GM12865 (cell line): ENCODE results near the gene STIL.
"Not testable (repeated sequence)": the region's sequence is repeated elsewhere in the genome, so short reads cannot be mapped to it uniquely, and the experiment has no call there.

ENCODE experiments used
- DNase-seq: peaks from one replicate; pipeline ENCODE4 v3.0.0; 2010; ENCODE audit warnings: low read depth
- H3K4me3 ChIP-seq: 2 replicates; pipeline ENCODE4 v1.5.1; 2011; ENCODE audit warnings: mild to moderate bottlenecking, low read depth, low read length, control low read depth
- TF ChIP-seq, protein P1 (sequence below): IDR thresholded peaks from 2 replicates; pipeline ENCODE4 v1.5.1; 2011; ENCODE audit warnings: low read length, control low read depth, low read depth, inconsistent platforms; ENCODE audit not compliant: insufficient read depth; ENCODE audit errors: missing control alignments

Gene STIL

DNA sequence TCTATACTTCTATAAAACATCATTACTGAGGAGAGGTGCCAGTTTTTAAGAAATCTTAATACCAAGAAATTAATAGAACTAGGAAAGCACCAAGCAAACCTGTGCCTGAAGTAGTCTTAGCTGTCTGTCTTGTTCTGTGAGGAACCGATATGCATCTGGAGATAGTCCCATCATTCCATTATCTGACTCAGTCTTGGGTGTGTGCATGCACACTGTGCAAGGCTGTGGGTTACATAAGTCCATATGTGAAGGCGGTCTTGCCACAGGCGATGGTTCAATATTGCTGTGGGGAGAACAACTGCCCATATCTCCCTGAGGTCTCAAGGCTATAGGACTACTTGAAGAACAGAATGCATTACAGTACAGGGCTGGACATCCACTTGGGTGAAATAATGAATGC is 33.8 kb downstream of the STIL start:
- H3K4me3 ChIP-seq = no peak overlapping the region
- DNase-seq = no peak
- TF ChIP-seq, protein P1, sequence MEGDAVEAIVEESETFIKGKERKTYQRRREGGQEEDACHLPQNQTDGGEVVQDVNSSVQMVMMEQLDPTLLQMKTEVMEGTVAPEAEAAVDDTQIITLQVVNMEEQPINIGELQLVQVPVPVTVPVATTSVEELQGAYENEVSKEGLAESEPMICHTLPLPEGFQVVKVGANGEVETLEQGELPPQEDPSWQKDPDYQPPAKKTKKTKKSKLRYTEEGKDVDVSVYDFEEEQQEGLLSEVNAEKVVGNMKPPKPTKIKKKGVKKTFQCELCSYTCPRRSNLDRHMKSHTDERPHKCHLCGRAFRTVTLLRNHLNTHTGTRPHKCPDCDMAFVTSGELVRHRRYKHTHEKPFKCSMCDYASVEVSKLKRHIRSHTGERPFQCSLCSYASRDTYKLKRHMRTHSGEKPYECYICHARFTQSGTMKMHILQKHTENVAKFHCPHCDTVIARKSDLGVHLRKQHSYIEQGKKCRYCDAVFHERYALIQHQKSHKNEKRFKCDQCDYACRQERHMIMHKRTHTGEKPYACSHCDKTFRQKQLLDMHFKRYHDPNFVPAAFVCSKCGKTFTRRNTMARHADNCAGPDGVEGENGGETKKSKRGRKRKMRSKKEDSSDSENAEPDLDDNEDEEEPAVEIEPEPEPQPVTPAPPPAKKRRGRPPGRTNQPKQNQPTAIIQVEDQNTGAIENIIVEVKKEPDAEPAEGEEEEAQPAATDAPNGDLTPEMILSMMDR = no peak

DNA sequence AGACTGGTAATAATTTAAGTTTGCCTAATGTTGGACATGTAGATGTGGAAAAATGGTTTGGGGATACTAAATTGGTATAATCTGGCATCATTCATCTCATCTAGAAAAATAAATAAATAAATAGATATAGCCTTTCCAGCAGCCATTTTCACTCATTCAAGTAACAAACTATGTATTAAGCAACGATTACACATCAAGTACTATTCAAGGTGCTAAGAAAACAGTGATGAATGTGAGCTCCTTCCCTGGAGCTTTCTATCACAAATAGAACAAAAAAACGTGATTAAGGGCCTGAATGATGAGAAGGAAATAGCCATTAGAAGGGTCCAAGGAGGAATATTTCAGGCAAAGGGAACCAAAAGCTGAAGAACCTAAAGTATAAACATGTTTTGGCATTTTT is 37.1 kb downstream of the STIL start:
- no peak overlapping the region for H3K4me3 ChIP-seq
- DNase-seq = no peak
- TF ChIP-seq, protein P1 = no peak

DNA sequence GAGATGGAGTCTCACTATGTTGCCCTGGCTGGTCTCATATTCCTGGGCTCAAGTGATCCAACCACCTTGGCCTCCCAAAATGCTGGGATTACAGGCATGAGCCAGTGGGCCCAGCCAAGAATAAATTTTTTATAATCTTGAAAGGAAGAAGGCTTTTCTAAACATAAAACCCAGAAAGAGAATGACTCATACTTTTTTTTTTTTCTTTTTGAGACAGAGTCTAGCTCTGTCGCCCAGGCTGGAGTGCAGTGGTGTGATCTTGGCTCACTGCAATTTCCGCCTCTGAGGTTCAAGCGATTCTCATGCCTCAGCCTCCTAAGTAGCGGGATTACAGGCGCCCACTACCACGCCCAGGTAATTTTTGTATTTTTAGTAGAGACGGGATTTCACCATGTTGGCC is 38.1 kb downstream of the STIL start:
- not testable (repeated sequence) for DNase-seq

DNA sequence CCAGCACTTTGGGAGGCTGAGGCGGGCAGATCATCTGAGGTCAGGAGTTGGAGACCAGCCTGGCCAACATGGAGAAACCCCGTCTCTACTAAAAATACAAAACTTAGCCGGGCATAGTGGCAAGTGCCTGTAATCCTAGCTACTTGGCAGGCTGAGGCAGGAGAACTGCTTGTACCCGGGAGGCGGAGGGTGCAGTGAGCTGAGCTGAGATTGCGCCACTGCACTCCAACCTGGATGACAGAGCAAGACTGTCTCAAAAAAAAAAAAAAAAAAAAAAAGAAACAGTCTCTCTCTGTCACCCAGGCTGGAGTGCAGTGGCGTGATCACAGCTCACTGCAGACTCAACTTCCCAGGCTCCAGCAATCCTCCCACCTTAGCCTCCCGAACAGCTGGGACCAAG is 48.4 kb downstream of the STIL start:
- not testable (repeated sequence) for H3K4me3 ChIP-seq, DNase-seq

More for the DNA sequence above, 38.1 kb downstream of the STIL start:
- not testable (repeated sequence) for H3K4me3 ChIP-seq

DNA sequence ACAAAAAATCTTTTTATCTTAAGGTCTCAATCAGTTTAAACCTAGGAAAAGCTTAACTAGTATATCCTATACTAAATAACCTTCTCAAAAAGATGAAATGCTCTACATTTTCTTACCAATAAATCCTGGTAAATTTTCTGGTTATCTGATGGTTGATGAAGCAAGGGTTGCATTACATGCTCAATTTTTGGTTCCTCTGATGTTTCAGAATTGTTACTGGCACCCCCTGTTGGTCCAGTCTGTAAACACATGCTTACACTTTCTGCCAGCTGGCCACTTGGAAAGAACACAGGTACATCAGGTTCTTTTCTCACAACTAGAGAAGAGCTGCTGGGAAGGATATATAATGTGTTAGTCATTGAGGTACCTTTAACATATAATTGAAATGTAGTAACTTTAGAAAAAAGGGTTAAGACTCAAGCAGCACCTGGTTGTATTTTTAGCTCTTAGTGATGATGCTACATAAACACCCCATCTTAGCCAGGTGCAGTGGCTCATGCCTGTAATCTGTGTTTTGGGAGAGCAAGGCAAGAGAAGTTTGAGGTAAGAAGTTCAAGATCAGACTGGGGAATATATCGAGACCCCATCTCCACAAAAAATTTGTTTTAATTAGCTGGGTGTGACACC is 51.0 kb downstream of the STIL start:
- TF ChIP-seq, protein P1 = peak; percentile 58
- peak; percentile 56 for DNase-seq
- H3K4me3 ChIP-seq = no peak overlapping the region

DNA sequence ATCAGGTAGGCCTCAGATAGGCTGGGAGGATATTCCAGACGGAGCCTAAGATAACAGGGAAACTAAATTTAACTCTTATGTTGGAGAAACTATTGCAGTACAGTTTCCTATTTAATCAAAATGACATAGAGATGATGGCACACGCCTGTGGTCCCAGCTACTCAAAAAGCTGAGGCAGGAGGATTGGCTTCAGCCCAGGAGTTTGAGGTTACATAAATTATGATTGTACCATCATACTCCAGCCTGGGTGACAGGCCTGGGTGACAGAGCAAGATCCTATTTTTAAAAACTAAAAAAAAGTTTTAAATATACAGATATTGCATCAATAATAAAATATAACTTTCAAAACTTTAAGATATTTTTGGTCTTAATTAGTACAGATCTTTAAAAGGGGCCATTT is 56.7 kb downstream of the STIL start:
- H3K4me3 ChIP-seq = no peak overlapping the region
- TF ChIP-seq, protein P1 = no peak
- DNase-seq = no peak

DNA sequence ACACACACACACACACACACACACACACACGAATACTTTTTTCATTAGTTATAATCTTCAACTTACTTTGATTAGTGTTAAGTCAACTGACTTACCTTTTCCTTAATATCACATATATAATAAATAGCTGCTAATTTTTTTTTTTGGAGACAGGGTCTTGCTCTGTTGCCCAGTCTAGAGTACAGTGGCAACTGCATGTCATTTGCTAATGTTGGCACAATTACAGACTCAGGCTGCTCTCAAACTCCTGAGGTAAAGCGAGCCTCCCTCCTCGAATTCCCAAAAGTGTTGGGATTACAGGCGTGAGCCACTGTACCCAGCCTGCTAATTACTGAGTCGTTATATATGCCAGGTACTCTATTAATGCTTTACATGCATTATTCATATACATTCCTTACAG is 61.2 kb downstream of the STIL start:
- DNase-seq = no peak
- TF ChIP-seq, protein P1 = no peak
- H3K4me3 ChIP-seq = no peak overlapping the region

DNA sequence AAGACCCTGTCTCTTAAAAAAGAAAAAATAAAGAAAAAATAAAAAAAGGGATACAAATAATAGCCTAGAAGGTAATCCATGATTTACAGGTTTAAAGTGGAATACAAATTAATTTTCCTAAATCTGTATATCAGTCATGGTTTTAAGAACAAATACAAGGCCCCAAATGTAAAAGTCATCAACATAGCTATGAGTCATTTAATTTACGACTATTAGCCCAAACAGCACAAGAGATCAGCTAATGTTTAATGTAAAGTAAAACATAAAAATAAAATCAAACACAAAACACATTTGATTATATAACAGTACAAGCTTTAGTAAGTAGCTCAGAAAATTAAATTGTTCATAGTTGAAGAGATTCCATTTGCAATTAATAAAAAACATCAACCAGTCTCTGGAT is 61.6 kb downstream of the STIL start:
- no peak for DNase-seq
- TF ChIP-seq, protein P1 = no peak
- H3K4me3 ChIP-seq = no peak overlapping the region
